Measurements from ENCODE around the gene LTB4R.

The LTB4R gene

GRCh38 chr14:24323341-24323740 lies 12.0 kb downstream of the LTB4R start:
- DNase-seq (ENCODE audit: low spot score), result no peak

- no peak for DNase-seq (ENCODE audit: low spot score)
Observed at GRCh38 chr14:24324024-24324423, 12.7 kb downstream of the LTB4R start.

DNA sequence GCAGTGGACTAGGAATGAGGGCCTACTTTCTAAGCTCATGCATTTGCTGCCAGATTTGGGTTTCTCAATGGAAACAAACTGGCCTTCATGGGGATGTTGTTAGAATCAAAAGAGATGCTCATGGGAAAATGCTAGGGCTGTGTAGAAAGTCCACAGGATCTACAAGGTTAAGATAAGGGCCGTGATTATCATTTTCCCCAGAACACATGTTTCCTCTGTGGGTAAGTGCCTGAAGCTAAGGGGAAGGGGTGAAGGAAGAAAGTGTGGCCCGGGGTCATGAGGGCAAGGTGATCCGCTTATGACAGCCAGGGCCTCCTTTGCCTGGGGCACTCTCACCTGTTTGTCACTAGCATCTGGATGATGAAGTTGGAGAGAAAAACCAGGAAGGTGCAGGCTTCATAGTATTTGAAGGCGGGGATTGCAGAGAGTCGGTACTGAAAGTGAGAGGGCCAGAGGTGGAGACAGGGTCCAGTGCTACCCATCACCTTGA lies 13.8 kb downstream of the LTB4R start:
- DNase-seq (ENCODE audit: low spot score), result no peak

DNA sequence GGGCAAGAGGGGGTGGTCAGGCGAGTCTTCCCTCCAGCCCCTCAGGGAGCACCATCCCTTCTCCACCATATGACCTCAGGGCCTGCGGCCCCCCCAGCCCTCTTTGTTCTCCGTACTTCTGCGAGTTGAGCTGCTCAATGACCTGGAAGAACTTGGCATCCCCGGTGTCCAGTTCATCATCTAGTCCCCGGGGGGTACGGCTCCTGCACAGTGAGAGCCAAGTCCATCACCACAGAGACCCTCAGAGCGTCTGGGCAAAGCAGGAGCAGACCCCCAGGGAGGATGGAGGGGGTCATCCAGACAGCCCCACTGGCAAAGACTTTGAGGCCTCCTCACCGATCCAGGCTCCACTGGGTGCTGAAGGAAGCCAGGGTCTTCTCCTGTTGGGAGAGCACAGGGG lies 14.7 kb downstream of the LTB4R start:
- DNase-seq (ENCODE audit: low spot score), result no peak

DNA sequence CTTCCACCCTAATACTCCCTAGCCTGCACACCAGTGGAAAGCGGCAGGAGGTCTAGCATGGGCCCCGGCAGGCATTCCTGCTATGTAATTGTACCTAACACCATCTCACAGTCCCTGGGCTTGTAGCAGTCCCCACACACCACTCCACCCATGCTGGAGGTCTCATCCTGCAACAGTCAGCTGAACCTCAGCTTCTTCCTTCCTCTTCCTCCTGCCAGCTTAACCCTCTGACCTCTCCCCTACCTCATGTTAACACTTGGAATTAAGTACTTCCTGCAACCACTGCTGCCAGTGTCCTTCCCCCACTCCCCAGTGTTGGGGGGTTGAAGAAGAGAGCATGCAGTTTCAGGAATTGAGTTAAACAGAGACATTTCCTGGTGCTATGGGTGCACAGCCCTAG lies 16.0 kb downstream of the LTB4R start:
- no peak for DNase-seq (ENCODE audit: low spot score)

DNA sequence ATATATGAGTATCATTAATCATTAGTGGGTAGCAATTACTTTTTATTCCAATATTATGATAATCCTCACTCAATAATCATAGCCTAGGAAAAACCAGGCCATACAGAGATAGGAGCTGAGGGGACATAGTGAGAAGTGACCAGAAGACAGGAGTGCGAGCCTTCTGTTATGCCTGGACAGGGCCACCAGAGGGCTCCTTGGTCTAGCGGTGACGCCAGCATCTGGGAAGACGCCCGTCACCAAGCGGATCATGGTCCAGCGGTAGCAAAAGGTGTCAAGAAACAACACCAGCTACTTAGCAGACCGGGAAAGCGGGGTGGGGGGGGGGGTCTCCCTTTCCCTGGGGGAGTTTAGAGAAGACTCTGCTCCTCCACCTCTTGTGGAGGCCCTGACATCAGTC lies 16.6 kb downstream of the LTB4R start:
- DNase-seq (ENCODE audit: low spot score), result peak; percentile 27

- DNase-seq (ENCODE audit: low spot score), result no peak
Observed at GRCh38 chr14:24329073-24329663, 17.9 kb downstream of the LTB4R start.

GRCh38 chr14:24329736-24330135 lies 18.4 kb downstream of the LTB4R start:
- DNase-seq (ENCODE audit: low spot score), result no peak

DNA sequence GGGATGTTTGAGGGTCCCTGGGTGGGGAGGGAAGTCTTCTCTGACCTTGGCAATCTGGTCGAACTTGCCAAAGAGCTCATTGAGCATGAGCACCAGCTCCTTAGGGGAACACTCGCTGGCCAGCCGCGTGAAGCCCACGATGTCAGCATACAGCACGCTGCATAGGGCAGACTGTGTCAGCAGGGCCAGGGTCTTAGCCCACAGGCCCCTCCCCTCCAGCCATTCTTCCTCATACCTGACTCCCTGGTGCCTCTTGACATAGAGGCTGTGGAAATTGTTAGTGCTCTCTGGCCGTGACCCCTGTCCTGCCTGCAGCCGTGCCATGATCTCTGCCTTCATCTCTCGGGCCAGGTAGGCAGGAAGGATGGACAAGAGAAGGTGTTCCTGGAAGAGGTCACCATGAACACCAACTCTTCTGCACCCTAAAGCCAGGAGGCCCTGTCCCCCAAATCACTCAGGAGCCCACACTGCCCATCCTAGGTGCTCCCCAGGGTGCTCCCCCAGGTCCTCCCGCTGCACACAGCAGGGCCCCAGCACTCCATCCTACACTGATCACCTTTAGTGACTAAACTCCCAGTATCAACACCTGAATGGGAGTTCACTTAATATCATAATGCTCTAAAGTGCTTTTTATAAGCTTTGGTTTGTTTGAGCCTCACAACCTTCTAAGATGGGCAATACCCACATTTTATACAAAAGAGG lies 19.8 kb downstream of the LTB4R start:
- DNase-seq (ENCODE audit: low spot score), result no peak

DNA sequence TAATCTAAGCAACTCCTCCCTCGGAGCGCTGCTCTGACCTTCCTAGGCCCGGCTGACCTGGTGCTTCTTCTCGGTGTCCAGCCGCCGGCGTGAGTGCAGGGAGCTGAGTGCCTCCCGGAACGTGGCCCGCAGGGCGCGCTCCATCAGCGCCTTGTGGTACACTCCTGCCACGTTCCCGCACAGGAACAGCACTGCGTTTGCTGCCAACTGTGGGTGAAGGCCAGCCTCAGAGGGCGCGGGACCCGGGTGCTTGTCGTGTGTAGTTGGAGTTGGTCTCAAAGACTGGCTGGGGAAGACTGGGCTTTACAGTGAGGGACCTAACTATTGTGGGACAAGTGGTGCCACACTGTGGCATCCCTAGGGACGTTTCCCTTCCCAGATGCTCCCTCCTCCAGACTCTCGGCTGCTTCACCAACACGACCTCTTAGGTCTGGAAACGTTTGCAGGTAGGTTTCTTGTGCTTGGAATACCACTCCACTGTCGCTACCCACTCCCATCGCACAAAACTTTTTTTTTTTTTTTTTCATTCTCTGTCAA lies 20.5 kb downstream of the LTB4R start:
- DNase-seq (ENCODE audit: low spot score), result no peak

- DNase-seq (ENCODE audit: low spot score), result peak; percentile 77
Observed at GRCh38 chr14:24332268-24332993, 21.1 kb downstream of the LTB4R start.

- no peak for DNase-seq (ENCODE audit: low spot score)
Observed at GRCh38 chr14:24334431-24335291, 23.4 kb downstream of the LTB4R start, which contains the start of gene ADCY4. TSS of gene ADCY4 (minus strand) at chr14:24335071. CDS start at chr14:24334652, 419 bp downstream.

DNA sequence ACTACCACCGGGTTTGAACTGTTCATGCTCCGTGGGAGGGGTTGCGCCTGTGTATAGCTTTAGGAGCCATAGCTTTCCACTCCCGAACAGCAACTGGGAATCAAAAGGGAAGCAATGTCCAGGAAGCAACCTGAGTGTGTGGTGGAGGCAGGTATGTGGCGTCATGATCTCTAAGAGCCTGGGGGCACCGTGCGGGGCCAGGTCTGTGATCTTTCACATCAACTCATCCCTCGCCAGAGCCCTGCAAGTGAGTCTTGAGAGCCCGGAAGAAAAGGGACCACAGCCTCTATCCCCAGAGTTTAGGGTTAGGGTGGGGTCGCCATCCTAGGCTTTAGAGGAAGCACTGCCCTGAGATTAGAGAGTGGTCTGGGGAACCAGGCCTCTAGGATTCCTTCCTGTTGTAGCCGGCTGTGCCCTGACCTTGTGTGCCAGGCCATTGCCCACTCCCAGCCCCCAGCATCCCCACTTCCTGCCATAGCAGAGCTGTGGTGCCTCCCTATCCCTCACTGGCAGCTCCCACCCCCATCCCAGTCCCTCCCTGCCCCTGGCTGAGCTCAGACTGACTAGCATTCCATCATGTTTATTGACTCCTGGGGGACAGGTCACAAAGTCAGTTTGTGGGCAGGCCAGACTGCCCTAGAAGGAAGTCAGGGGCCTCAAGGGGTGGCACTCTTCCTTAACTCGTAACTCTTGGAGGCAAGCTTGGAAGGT lies 24.3 kb downstream of the LTB4R start:
- DNase-seq (ENCODE audit: low spot score), result no peak

- DNase-seq (ENCODE audit: low spot score), result no peak
Observed at GRCh38 chr14:24337144-24337823, 26.0 kb downstream of the LTB4R start.

DNA sequence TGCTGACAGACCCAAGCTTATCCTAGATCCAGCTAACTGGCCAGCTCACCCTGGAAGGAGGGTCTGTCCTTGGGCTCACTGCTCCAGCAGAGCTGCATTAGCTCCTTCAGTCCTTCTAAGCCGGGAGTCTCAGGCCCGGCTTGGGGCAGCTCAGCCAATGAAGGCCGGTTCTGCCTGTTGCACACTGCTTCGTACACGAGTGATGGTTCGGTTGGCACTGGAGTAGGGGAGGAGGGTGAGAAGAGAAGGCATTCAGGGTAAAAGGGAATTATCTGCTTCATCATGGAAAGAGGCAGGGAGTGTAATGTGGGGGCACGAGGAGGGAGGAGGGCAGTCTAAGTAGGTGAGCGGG lies 26.5 kb downstream of the LTB4R start:
- DNase-seq (ENCODE audit: low spot score), result no peak

DNA sequence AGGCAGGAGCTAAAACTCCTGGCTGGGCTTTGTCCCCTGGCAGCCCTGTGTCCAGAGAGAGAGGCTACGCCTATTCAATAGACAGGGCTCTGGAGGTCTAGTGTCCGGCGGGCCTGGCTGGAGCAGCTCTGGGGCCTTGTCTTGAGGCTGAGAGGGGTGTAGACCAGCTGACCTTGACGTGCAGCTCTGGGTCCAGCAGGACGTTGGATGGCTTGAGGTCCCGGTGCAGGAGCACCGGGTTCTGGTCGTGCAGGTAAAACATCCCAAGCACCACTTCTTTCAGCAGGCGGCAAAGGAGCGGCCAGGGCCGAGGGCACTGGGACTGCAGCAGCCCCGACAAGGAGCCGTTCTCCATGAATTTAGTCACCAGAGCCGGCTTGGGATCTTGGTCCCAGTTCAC lies 27.5 kb downstream of the LTB4R start:
- DNase-seq (ENCODE audit: low spot score), result no peak

DNA sequence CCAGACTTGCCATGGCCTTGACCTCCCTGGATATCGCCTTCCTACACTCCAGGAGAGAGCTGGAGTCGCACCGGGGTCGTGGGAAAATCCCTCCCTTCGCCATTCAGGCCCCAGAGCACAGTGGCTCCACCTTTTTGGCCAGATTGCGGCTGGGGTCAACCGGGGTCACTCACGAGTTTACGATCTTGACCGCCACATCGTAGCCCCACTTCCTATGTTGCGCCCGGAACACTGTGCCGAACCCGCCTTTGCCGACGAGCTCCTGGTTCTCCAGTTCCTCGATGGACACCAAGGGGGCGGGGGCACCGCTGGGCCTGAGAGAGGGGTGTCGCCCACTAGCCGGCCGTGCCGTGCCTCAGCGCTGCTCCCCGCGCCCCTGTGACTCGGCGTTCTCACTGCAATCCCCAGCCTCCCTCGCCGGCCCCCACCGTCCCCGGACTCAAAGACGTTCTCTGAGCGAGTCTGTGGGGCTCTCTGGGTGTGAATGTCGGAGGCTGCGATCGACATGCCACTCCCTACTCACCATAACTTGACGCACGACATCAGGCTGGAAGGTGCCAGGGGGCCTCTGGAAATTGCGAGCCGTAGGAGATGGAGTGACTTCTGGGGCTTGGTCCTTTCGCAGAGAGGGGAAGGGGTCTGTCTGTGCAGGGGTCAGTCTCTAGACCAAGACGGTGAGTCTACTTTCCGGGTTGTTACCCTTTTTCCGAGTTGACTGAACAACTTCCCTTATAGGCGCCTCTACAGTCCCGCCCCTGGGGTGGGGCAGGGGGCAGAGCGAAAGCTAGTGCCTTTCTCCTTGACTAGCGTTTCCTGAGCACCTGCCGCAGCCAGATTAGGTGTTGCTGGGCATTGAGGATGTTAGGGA lies 28.2 kb downstream of the LTB4R start, which contains the start of gene RIPK3:
Gene RIPK3 (minus strand): TSS at position 708 of the 868 bp plus-strand sequence. CDS start 165 bp downstream, at position 543.
- peak; percentile 36 for DNase-seq (ENCODE audit: low spot score)

DNA sequence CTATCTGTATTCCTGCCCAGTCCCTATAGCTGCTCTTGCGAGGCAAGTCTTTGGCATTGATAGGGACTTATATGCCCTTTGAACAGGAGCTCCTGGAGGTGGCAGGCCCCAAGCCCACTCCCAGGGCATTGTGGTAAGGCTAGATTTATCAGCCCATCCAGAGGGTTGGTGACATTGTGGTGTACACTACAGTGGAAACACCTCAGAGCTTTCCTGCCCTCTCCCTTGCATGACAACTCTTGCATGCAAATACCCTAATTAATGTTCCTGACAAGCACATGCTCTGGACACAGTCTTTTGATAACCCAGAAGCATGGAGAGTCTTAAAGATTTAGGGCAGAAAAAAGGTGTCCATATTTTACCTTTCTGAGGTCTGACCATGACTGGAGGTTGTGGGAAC lies 29.3 kb downstream of the LTB4R start:
- DNase-seq (ENCODE audit: low spot score), result no peak

DNA sequence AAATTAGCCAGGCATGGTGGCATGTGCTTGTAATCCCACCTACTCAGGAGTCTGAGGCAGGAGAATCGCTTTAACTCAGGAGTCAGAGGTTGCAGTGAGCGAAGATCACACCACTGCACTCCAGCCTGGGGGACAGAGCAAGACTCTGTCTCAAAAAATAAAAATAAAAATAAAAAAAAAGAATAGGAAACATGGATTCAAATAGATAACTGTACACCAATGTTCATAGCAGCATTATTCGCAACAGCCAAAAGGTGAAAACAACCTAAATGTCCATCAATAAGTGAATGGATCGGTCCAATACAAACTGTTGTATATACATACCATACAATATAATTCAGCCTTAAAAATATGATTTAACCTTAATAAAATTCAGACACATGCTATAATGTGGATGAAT lies 31.6 kb downstream of the LTB4R start:
- no peak for DNase-seq (ENCODE audit: low spot score)

All from kidney tubule cell (primary cell).